Heart left ventricle (tissue), 16 donors: ENCODE measurements around the gene RELB. TPM values are rescaled to one million over a fixed set of nuclear protein-coding genes. Genes with fewer than 3 reads are reported as not detected.

Experiments
- ATAC-seq, 4 donors: fragments of 200-7000 bp; cut with Tn5 transposase; one replicate each; pipeline ENCODE4 v1.9.1; 2020 to 2022; ENCODE audit warnings: moderate library complexity in 4 of 4, mild to moderate bottlenecking in 3 of 4, moderate number of reproducible peaks in 1 of 4
- DNase-seq, 5 donors: peaks; one replicate each; pipeline ENCODE4 v3.0.0-alpha.2; 2020
- H3K27ac ChIP-seq, 12 donors: fragments of 200-600 bp; sonication (generic) in 4 of 12; one replicate each; pipeline versions ENCODE4 v1.5.0 to v1.8.0; 2016 to 2022; ENCODE audit warnings: mild to moderate bottlenecking in 2 of 12
- H3K27me3 ChIP-seq, 9 donors: fragments of 200-600 bp; sonication (generic) in 2 of 9; one replicate each; pipeline versions ENCODE4 v1.5.1 to v1.8.0; 2016 to 2022; ENCODE audit warnings: mild to moderate bottlenecking in 3 of 9
- H3K36me3 ChIP-seq, 9 donors: fragments of 200-600 bp; sonication (generic) in 2 of 9; one replicate each; pipeline versions ENCODE4 v1.5.0 to v1.8.0; 2018 to 2022; ENCODE audit warnings: mild to moderate bottlenecking in 2 of 9
- H3K4me1 ChIP-seq, 12 donors: fragments of 200-600 bp; sonication (generic) in 4 of 12; one replicate each; pipeline versions ENCODE4 v1.5.0 to v1.8.0; 2016 to 2022; ENCODE audit warnings: mild to moderate bottlenecking in 3 of 12
- H3K4me3 ChIP-seq, 12 donors: fragments of 200-600 bp; sonication (generic) in 4 of 12; one replicate each; pipeline versions ENCODE4 v1.5.0 to v1.8.0; 2017 to 2022; ENCODE audit warnings: mild to moderate bottlenecking in 9 of 12, moderate library complexity in 4 of 12
- H3K9me3 ChIP-seq, 12 donors: fragments of 200-600 bp; sonication (generic) in 4 of 12; one replicate each; pipeline versions ENCODE4 v1.5.0 to v1.8.0; 2016 to 2022; ENCODE audit warnings: mild to moderate bottlenecking in 1 of 12
- CTCF ChIP-seq, 12 donors: fragments of 200-600 bp; sonication (generic) in 4 of 12; IDR thresholded peaks; one replicate each; pipeline versions ENCODE4 v1.5.0 to v1.8.0; 2018 to 2022; ENCODE audit warnings: antibody characterized with exemption in 12 of 12, mild to moderate bottlenecking in 5 of 12
- POLR2A ChIP-seq, 2 donors: fragments of 450-650 bp; IDR thresholded peaks; one replicate each; pipeline ENCODE4 v1.6.1; 2017; ENCODE audit warnings: antibody characterized with exemption in 2 of 2, mild to moderate bottlenecking in 2 of 2, moderate library complexity in 2 of 2
- WGBS, 4 donors: extraction: QIAGEN DNeasy Blood & Tissue Kit in 2 of 4; methylation state at CpG; one replicate each; pipeline versions ENCODE4 v1.1.5 to v1.1.7; 2013 to 2018; 5-methylcytosine and 5-hydroxymethylcytosine counted together
- intact Hi-C, 10 donors: fragments of 100-400 bp; cut with DNase I; formaldehyde crosslinking; loops; one replicate each; pipeline versions ENCODE4 v1.11.1 to v1.14.2; 2022
- polyA plus RNA-seq, 2 donors: library from polyadenylated mRNA; stranded (reverse); fragments of 200-250 nt; gene quantifications; one replicate each; pipeline ENCODE4 v1.2.3, GENCODE V29; 2013
- total RNA-seq, 9 donors: library from RNA; depleted of rRNA in 2 of 9; stranded (reverse); fragments of >200 nt in 2 of 9; fragmentation: NEBNext Ultra II Directional in 3 of 9; extraction: Animal tissue kit (Norgen Biotek cat#: 25700) in 3 of 9; gene quantifications; one replicate each; pipeline versions ENCODE4 v1.1.0 to v1.2.4, GENCODE V29; 2016 to 2023
- donor health status: ischemic (EF 13 %, LVEDD 7.1; RV severe dilation, severe dysfunction).
- donor health status: healthy with polysubstance abuse.
- donor health status: DM: no; HTN: yes; CAD: no.
- donor health status: DM: no; HTN: no; CAD: no.
- donor health status: ischemic (EF 25% LVEDD 6.9; RV normal size, moderate dysfunction).
- donor health status: ischemic (EF 25% LVEDD 5.7; RV mildly dilated, moderate dysfunction).
- donor health status: healthy.
- donor health status: DM: yes; HTN: yes; CAD: no.
- donor health status: ischemic (EF 35%, LVEDD 5.7; RV mildly dilated, moderate dysfunction).
- donor health status: nonischemic (EF 11% LVEDD 7.7; RV severe dilation, severe dysfunction).
- donor health status: DM: yes; HTN: yes; CAD: no.
- donor health status: PGD.
- donor health status: ischemic (EF 29% LVEDD 5.4; RV normal size, mild dysfunction).
- donor health status: nonischemic (EF 23%, LVEDD 6.1; RV moderate dilation, normal function).

The RELB gene
- total and polyA plus RNA-seq, 11 donors: 1.6 to 23.2 (median 6.7) TPM

DNA sequence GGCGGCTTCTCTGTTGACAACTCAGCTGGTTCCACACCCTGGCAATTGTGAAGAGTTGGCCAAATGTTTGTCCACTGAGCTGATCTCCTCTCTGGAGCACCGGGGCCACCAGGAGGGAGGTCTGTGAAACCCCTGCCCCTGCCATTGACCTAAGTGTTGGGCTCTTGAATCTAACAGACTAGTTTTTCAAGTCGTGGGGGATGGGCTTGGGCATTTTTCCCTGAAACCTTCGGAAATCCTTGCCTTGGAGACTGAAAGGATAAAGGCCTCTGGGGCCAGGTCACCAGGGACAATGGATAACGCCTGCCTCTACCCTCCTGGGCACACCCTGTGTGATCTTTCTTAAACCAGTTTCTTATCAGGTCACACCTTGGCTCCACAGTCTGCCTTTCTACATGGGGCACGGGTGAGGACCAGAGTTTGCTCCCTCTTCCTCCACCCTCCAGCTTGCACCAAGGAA, 78.7 kb downstream of the RELB start:
- ATAC-seq (no peak), DNase-seq (peak in 1 of 5 donors; percentile 46)
- intact Hi-C loops: loop anchor here in 3 of 10 donors (1.0 to 5.0 kb wide), 4 partner anchors 11 to 97 kb away; partner anchors contain the start of genes PPP1R37 (in 2 of the 3), BLOC1S3 (in 1 of the 3), CLASRP (in 1 of the 3) and TRAPPC6A (in 1 of the 3)
- Histone ChIP-seq H3K27ac (peak overlapping the region in 6 of 12 donors; percentile 69 to 87 (median 84)), H3K4me3 (peak overlapping the region; percentile 81 to 100 (median 94)), H3K9me3 (no peaks in the 10 kb centered on the region), H3K4me1 (peaks cover 6 to 46% (median 28%) of the 10 kb centered on the region in 12 donors), H3K36me3 (peaks cover 0 to 16% (median 12%) of the 10 kb centered on the region in 9 donors), H3K27me3 (no peaks in the 10 kb centered on the region)
- 8 to 10% (median 9%) methylated on average over 6 of the region's 6 CpGs for WGBS, 4 donors
- TF ChIP-seq POLR2A (IDR thresholded peaks at IDR 0.05): no peak
- no peak for TF ChIP-seq CTCF (IDR thresholded peaks at IDR 0.05)

GRCh38 chr19:45082170-45082569, 80.9 kb downstream of the RELB start:
- Histone ChIP-seq H3K4me3 (no peak overlapping the region), H3K27ac (no peak overlapping the region), H3K4me1 (peaks cover 6 to 25% (median 17%) of the 10 kb centered on the region in 12 donors), H3K27me3 (no peaks in the 10 kb centered on the region), H3K36me3 (peaks cover 0 to 21% (median 18%) of the 10 kb centered on the region in 9 donors), H3K9me3 (no peaks in the 10 kb centered on the region)
- DNase-seq (no peak), ATAC-seq (no peak)
- WGBS, 4 donors: 89 to 91% (median 89%) methylated on average over 5 of the region's 5 CpGs
- intact Hi-C loops: no loop called here
- no peak for TF ChIP-seq CTCF (IDR thresholded peaks at IDR 0.05)
- TF ChIP-seq POLR2A (IDR thresholded peaks at IDR 0.05): no peak

DNA sequence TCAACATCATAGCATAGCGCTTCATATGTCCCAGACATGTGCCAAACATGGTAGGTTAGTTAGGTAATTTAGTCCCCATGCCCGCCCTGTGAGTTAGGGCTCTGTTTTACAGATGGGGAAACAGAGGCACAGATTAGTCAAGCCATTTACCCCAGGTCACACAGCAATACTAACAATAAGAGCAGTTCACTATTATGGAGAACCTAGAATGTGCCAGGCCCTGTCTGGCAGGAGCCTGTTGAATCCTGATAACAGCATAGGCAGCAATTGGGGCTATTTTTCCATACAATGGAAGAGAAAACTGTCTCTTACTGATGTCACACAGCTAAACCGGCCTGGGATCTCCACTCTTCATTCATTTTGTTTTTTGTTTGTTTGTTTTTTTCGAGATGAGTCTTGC, 85.2 kb downstream of the RELB start:
- 89 to 96% (median 93%) methylated on average over 4 of the region's 4 CpGs for WGBS, 4 donors
- peaks cover 0 to 35% (median 33%) of the 10 kb centered on the region in 9 donors for H3K36me3 ChIP-seq
- no peak for DNase-seq

DNA sequence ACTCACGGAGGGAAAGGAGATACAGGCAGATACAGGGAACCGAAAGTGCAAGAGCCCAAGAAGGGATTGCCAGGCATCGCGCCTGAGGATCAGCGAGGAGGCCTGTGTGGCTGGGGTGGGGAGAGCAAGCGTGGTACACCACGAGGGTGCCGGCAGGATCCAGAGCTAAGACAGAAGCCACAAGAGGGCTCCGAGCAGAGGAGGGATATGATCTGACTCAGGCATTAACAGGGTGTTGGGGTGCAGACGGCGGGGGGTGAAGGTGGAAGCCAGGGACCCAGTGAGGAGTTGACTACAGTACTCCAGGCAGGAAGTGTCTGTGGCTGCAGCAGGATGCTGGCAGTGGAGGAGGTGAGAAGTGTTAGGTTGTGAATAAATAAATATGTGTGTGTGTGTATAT, 86.3 kb downstream of the RELB start:
- ATAC-seq (no peak), DNase-seq (no peak)
- Histone ChIP-seq H3K36me3 (peaks cover 0 to 29% (median 23%) of the 10 kb centered on the region in 9 donors), H3K27me3 (no peaks in the 10 kb centered on the region), H3K4me3 (no peak overlapping the region), H3K27ac (peak overlapping the region in 1 of 12 donors; percentile 32), H3K9me3 (no peaks in the 10 kb centered on the region), H3K4me1 (peaks cover 0 to 20% (median 9%) of the 10 kb centered on the region in 12 donors)
- TF ChIP-seq CTCF (IDR thresholded peaks at IDR 0.05) (no peak), POLR2A (IDR thresholded peaks at IDR 0.05) (no peak)
- intact Hi-C loops: no loop called here
- 73 to 85% (median 82%) methylated on average over 11 of the region's 11 CpGs for WGBS, 4 donors

More for the DNA sequence above, 85.2 kb downstream of the RELB start:
- ATAC-seq: no peak
- TF ChIP-seq POLR2A (IDR thresholded peaks at IDR 0.05) (no peak), CTCF (IDR thresholded peaks at IDR 0.05) (no peak)
- intact Hi-C loops: no loop called here
- Histone ChIP-seq H3K27me3 (no peaks in the 10 kb centered on the region), H3K9me3 (no peaks in the 10 kb centered on the region), H3K4me3 (no peak overlapping the region), H3K4me1 (peaks cover 0 to 16% (median 9%) of the 10 kb centered on the region in 12 donors), H3K27ac (no peak overlapping the region)

Other genes starting within 250 kb of the RELB start
- gene CBLC, start 223.6 kb upstream of the RELB start, total RNA-seq: not detected
- under 1 TPM in 1 of 2 donors, not detected in 1; 0.04 TPM for gene CBLC, start 223.6 kb upstream of the RELB start, polyA plus RNA-seq
- gene BCAM, start 192.4 kb upstream of the RELB start, total RNA-seq: 100 to 1,000 TPM in 4 of 9 donors, 10 to 100 TPM in 5; 50.9 to 160 (median 94.3) TPM
- 100 to 1,000 TPM in 1 of 2 donors, 10 to 100 TPM in 1; 55.3 to 126 TPM for gene BCAM, start 192.4 kb upstream of the RELB start, polyA plus RNA-seq
- gene NECTIN2, start 155.2 kb upstream of the RELB start, total RNA-seq: 10 to 100 TPM; 37.0 to 99.6 (median 57.6) TPM
- 10 to 100 TPM; 40.9 to 96.5 TPM for gene NECTIN2, start 155.2 kb upstream of the RELB start, polyA plus RNA-seq
- gene TOMM40, start 110.2 kb upstream of the RELB start, total RNA-seq: 10 to 100 TPM; 32.2 to 58.8 (median 46.3) TPM
- gene TOMM40, start 110.2 kb upstream of the RELB start, polyA plus RNA-seq: 10 to 100 TPM; 41.3 to 79.9 TPM
- gene APOE, start 95.7 kb upstream of the RELB start, total RNA-seq: 100 to 1,000 TPM in 2 of 9 donors, 10 to 100 TPM in 5, 1 to 10 TPM in 2; 4.1 to 149 (median 25.7) TPM
- 10 to 100 TPM; 33.2 to 35.7 TPM for gene APOE, start 95.7 kb upstream of the RELB start, polyA plus RNA-seq
- gene APOC1, start 86.9 kb upstream of the RELB start, total RNA-seq: 10 to 100 TPM in 2 of 9 donors, 1 to 10 TPM in 5, under 1 TPM in 1, not detected in 1; 0.83 to 84.7 (median 3.8) TPM
- gene APOC1, start 86.9 kb upstream of the RELB start, polyA plus RNA-seq: 1 to 10 TPM; 1.1 to 2.1 TPM
- not detected for gene APOC4, start 59.2 kb upstream of the RELB start, total RNA-seq
- gene APOC4, start 59.2 kb upstream of the RELB start, polyA plus RNA-seq: not detected
- 1 to 10 TPM in 2 of 9 donors, under 1 TPM in 1, not detected in 6; 0.70 to 1.6 (median 1.3) TPM for gene APOC2, start 55.4 kb upstream of the RELB start, total RNA-seq
- gene APOC2, start 55.4 kb upstream of the RELB start, polyA plus RNA-seq: under 1 TPM in 1 of 2 donors, not detected in 1; 0.19 TPM
- gene CLPTM1, start 46.1 kb upstream of the RELB start, total RNA-seq: 100 to 1,000 TPM in 3 of 9 donors, 10 to 100 TPM in 6; 89.2 to 118 (median 96.0) TPM
- 100 to 1,000 TPM in 1 of 2 donors, 10 to 100 TPM in 1; 90.9 to 120 TPM for gene CLPTM1, start 46.1 kb upstream of the RELB start, polyA plus RNA-seq
- 10 to 100 TPM; 26.0 to 68.2 (median 32.4) TPM for gene CLASRP, start 37.6 kb downstream of the RELB start, total RNA-seq
- gene CLASRP, start 37.6 kb downstream of the RELB start, polyA plus RNA-seq: 10 to 100 TPM; 25.8 to 47.5 TPM
- gene ZNF296, start 75.0 kb downstream of the RELB start, total RNA-seq: 1 to 10 TPM in 1 of 9 donors, under 1 TPM in 6, not detected in 2; 0.16 to 1.2 (median 0.36) TPM
- under 1 TPM; 0.19 to 0.46 TPM for gene ZNF296, start 75.0 kb downstream of the RELB start, polyA plus RNA-seq
- 10 to 100 TPM; 11.4 to 22.0 (median 17.0) TPM for gene GEMIN7, start 77.8 kb downstream of the RELB start, total RNA-seq
- 10 to 100 TPM; 25.0 to 40.8 TPM for gene GEMIN7, start 77.8 kb downstream of the RELB start, polyA plus RNA-seq
- 10 to 100 TPM; 16.0 to 33.7 (median 17.1) TPM for gene PPP1R37, start 91.7 kb downstream of the RELB start, total RNA-seq
- gene PPP1R37, start 91.7 kb downstream of the RELB start, polyA plus RNA-seq: 10 to 100 TPM; 24.0 to 27.9 TPM
- under 1 TPM in 3 of 9 donors, not detected in 6; 0.09 to 0.28 (median 0.09) TPM for gene NKPD1, start 159.5 kb downstream of the RELB start, total RNA-seq
- under 1 TPM in 1 of 2 donors, not detected in 1; 0.18 TPM for gene NKPD1, start 159.5 kb downstream of the RELB start, polyA plus RNA-seq
- gene TRAPPC6A, start 176.8 kb downstream of the RELB start, total RNA-seq: 10 to 100 TPM in 8 of 9 donors, 1 to 10 TPM in 1; 7.7 to 22.8 (median 18.6) TPM
- 10 to 100 TPM; 12.3 to 19.2 TPM for gene TRAPPC6A, start 176.8 kb downstream of the RELB start, polyA plus RNA-seq
- gene BLOC1S3, start 177.3 kb downstream of the RELB start, total RNA-seq: 1 to 10 TPM; 2.9 to 8.1 (median 4.8) TPM
- gene BLOC1S3, start 177.3 kb downstream of the RELB start, polyA plus RNA-seq: 1 to 10 TPM; 2.0 to 8.0 TPM
- 1 to 10 TPM in 4 of 9 donors, under 1 TPM in 5; 0.32 to 2.5 (median 0.85) TPM for gene EXOC3L2, start 243.9 kb downstream of the RELB start, total RNA-seq
- gene EXOC3L2, start 243.9 kb downstream of the RELB start, polyA plus RNA-seq: 1 to 10 TPM in 1 of 2 donors, under 1 TPM in 1; 0.88 to 1.3 TPM
- gene MARK4, start 249.8 kb downstream of the RELB start, total RNA-seq: 10 to 100 TPM; 25.5 to 46.9 (median 32.8) TPM
- gene MARK4, start 249.8 kb downstream of the RELB start, polyA plus RNA-seq: 10 to 100 TPM; 18.0 to 28.5 TPM